Heart right ventricle (tissue), 16 donors: ENCODE data around the gene PCBP4. TPM values are rescaled to one million over a fixed set of nuclear protein-coding genes. Genes with fewer than 3 reads are reported as not detected.

Source experiments
- ATAC-seq, 8 donors: fragments of 200-7000 bp; cut with Tn5 transposase; one replicate each; pipeline ENCODE4 v1.9.1; 2020; ENCODE audit warnings: mild to moderate bottlenecking in 8 of 8, moderate library complexity in 8 of 8, moderate number of reproducible peaks in 1 of 8
- DNase-seq, 2 donors: peaks; one replicate each; pipeline ENCODE4 v3.0.0-alpha.2; 2020
- H3K27ac ChIP-seq, 10 donors: fragments of 200-600 bp; sonication (generic) in 2 of 10; one replicate each; pipeline versions ENCODE4 v1.5.0 to v1.8.0; 2020 to 2022; ENCODE audit warnings: mild to moderate bottlenecking in 3 of 10
- H3K27me3 ChIP-seq, 7 donors: fragments of 200-600 bp; one replicate each; pipeline ENCODE4 v1.8.0; 2021 to 2022; ENCODE audit warnings: mild to moderate bottlenecking in 2 of 7
- H3K36me3 ChIP-seq, 9 donors: fragments of 200-600 bp; sonication (generic) in 1 of 9; one replicate each; pipeline versions ENCODE4 v1.5.0 to v1.8.0; 2020 to 2022; ENCODE audit warnings: mild to moderate bottlenecking in 2 of 9
- H3K4me1 ChIP-seq, 9 donors: fragments of 200-600 bp; sonication (generic) in 1 of 9; one replicate each; pipeline versions ENCODE4 v1.5.0 to v1.8.0; 2020 to 2022; ENCODE audit warnings: mild to moderate bottlenecking in 4 of 9
- H3K4me3 ChIP-seq, 10 donors: fragments of 200-600 bp; sonication (generic) in 2 of 10; one replicate each; pipeline versions ENCODE4 v1.5.0 to v1.8.0; 2020 to 2022; ENCODE audit warnings: mild to moderate bottlenecking in 7 of 10, moderate library complexity in 2 of 10
- H3K9me3 ChIP-seq, 11 donors: fragments of 200-600 bp in 10 of 11; sonication (generic) in 2 of 11; one replicate each; pipeline versions ENCODE4 v1.5.0 to v1.8.0; 2013 to 2022; ENCODE audit warnings: mild to moderate bottlenecking in 2 of 11, control low read depth in 1 of 11, moderate library complexity in 1 of 11
- WGBS, 2 donors: extraction: QIAGEN DNeasy Blood & Tissue Kit; methylation state at CpG; one replicate each; pipeline ENCODE4 v1.1.7; 2013; ENCODE audit warnings: inconsistent platforms in 1 of 2; 5-methylcytosine and 5-hydroxymethylcytosine counted together
- intact Hi-C, 10 donors: fragments of 100-400 bp; cut with DNase I; formaldehyde crosslinking; loops; one replicate each; pipeline versions ENCODE4 v1.11.1 to v1.14.2; 2022
- polyA plus RNA-seq, 2 donors: library from polyadenylated mRNA; stranded (reverse); fragments of 200-250 nt; gene quantifications; one replicate each; pipeline ENCODE4 v1.2.3, GENCODE V29; 2013
- total RNA-seq, 10 donors: library from RNA; stranded (reverse); fragmentation: NEBNext Ultra II Directional in 3 of 10; extraction: Animal tissue kit (Norgen Biotek cat#: 25700) in 3 of 10; gene quantifications; one replicate each; pipeline versions ENCODE4 v1.2.1 to v1.2.4, GENCODE V29; 2021 to 2023
- TF ChIP-seq, protein P1 (sequence below), 9 donors: fragments of 200-600 bp; sonication (generic) in 2 of 9; IDR thresholded peaks; one replicate each; pipeline versions ENCODE4 v1.5.0 to v1.8.0; 2021 to 2022; ENCODE audit warnings: antibody characterized with exemption in 9 of 9, mild to moderate bottlenecking in 5 of 9, moderate library complexity in 1 of 9
- donor health status: Arrhythmogenic right ventricular cardiomyopathy.
- donor health status: ischemic (EF 13 %, LVEDD 7.1; RV severe dilation, severe dysfunction).
- donor health status: healthy with polysubstance abuse.
- donor health status: DM: no; HTN: yes; CAD: no.
- donor health status: DM: no; HTN: no; CAD: no.
- donor health status: ischemic (EF 25% LVEDD 6.9; RV normal size, moderate dysfunction).
- donor health status: ischemic (EF 25% LVEDD 5.7; RV mildly dilated, moderate dysfunction).
- donor health status: healthy.
- donor health status: DM: yes; HTN: yes; CAD: no.
- donor health status: Ischemic cardiomyopathy.
- donor health status: ischemic (EF 35%, LVEDD 5.7; RV mildly dilated, moderate dysfunction).
- donor health status: nonischemic (EF 11% LVEDD 7.7; RV severe dilation, severe dysfunction).
- donor health status: DM: yes; HTN: yes; CAD: no.
- donor health status: PGD.
- donor health status: ischemic (EF 29% LVEDD 5.4; RV normal size, mild dysfunction).
- donor health status: nonischemic (EF 23%, LVEDD 6.1; RV moderate dilation, normal function).

Gene PCBP4
- total and polyA plus RNA-seq, 12 donors = 55.1 to 123 (median 62.2) TPM

DNA sequence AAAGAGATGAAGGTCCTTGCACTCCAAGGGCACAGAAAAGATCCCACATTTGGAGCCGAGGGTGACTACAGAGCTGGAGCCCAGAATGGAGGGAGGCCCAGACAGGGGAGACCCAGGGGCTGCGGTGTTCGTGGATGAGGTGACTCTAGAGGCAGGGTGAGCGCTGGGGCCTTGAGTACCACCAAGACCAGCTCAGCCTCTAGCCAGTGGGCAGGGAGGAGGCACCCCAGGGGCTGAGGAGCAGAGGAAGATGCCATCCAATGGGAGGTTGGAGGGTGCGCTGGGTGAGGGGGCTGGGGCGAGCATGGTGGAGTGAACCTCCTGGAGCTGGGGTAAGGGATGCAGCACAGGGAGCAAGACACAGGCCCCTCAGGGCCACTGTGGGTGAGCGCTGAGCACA lies 38.8 kb downstream of the PCBP4 start:
- WGBS, 2 donors = 92 to 93% methylated on average over 7 of the region's 7 CpGs
- intact Hi-C loops = no loop called here
- H3K9me3 ChIP-seq = no peaks in the 10 kb centered on the region
- peaks cover 0 to 18% (median 2%) of the 10 kb centered on the region in 9 donors for H3K36me3 ChIP-seq
- ATAC-seq (peak in 2 of 8 donors; percentile 22 to 25), DNase-seq (no peak)
- TF ChIP-seq, protein P1, sequence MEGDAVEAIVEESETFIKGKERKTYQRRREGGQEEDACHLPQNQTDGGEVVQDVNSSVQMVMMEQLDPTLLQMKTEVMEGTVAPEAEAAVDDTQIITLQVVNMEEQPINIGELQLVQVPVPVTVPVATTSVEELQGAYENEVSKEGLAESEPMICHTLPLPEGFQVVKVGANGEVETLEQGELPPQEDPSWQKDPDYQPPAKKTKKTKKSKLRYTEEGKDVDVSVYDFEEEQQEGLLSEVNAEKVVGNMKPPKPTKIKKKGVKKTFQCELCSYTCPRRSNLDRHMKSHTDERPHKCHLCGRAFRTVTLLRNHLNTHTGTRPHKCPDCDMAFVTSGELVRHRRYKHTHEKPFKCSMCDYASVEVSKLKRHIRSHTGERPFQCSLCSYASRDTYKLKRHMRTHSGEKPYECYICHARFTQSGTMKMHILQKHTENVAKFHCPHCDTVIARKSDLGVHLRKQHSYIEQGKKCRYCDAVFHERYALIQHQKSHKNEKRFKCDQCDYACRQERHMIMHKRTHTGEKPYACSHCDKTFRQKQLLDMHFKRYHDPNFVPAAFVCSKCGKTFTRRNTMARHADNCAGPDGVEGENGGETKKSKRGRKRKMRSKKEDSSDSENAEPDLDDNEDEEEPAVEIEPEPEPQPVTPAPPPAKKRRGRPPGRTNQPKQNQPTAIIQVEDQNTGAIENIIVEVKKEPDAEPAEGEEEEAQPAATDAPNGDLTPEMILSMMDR (IDR thresholded peaks at IDR 0.05) = no peak
- H3K4me3 ChIP-seq = no peak overlapping the region
- no peaks in the 10 kb centered on the region for H3K27me3 ChIP-seq
- no peaks in the 10 kb centered on the region for H3K4me1 ChIP-seq
- no peak overlapping the region for H3K27ac ChIP-seq

DNA sequence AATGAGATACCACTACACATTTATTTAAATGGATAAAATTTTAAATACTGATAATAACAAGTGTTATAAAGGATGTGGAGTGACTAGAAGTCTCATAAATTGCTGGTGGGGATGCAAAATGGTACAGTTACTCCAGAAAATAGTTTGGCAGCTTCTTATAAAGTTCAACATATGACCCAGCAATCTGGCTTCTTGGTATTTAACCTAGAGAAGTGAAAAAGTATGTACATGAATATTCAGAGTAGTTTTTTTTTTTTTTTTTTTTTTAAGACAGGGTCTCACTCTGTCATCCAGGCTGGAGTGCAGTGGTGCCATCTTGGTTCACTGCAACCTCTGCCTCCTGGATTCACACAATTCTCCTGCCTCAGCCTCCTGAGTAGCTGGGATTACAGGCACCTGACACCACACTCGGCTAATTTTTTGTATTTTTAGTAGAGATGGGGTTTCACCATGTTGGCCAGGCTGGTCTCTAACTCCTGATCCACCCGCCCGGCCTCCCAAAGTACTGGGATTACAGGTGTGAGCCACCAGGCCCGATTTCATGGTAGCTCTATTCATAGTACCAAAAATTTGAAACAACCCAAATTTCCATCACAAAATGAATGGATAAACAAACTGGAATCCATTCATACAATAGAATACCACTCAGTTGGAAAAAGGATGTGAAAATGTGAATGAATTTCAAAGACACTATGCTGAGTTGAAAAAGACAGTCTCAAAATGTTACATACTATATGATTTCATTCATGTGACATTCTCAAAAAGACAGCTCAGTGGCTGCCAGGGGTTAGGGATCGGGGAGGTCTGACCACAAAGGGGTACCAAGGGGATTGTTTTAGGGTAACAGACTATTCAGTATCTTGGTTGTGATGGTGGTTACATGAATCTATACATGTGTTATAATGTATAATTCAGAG lies 39.9 kb downstream of the PCBP4 start:
- no peak overlapping the region for H3K4me3 ChIP-seq

DNA sequence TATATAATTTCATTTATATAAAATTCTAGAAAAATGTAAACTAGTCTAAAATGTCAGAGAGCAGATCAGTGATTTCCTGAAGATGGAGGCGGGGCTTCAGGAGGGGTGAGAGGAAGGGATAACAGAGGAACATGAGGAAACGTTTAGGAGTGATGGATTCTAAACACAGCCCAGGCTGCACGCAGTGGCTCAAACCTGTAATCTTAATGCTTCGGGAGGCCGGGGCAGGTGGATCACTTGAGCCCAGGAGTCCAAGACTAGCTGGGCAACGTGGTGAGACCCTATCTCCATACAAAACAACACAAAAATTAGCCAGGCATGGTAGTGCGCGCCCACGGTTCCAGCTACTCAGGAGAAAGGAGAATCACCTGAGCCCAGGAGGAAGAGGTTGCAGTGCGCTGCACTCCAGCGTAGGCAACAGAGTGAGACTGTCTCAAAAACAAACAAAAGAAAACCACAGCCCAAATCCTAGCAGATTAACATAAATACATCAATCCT lies 46.1 kb downstream of the PCBP4 start:
- intact Hi-C loops = no loop called here
- 77 to 82% methylated on average over 11 of the region's 11 CpGs for WGBS, 2 donors

More for the DNA sequence above, 39.9 kb downstream of the PCBP4 start:
- whole genome bisulfite sequencing, 2 donors = 89 to 91% methylated on average over 5 of the region's 5 CpGs
- TF ChIP-seq, protein P1 (IDR thresholded peaks at IDR 0.05) = no peak
- Histone ChIP-seq H3K27ac (no peak overlapping the region), H3K4me1 (no peaks in the 10 kb centered on the region), H3K9me3 (no peaks in the 10 kb centered on the region), H3K27me3 (no peaks in the 10 kb centered on the region), H3K36me3 (peaks cover 0 to 7% (median 0%) of the 10 kb centered on the region in 9 donors)
- ATAC-seq (no peak), DNase-seq (no peak)
- intact Hi-C loops = no loop called here

DNA sequence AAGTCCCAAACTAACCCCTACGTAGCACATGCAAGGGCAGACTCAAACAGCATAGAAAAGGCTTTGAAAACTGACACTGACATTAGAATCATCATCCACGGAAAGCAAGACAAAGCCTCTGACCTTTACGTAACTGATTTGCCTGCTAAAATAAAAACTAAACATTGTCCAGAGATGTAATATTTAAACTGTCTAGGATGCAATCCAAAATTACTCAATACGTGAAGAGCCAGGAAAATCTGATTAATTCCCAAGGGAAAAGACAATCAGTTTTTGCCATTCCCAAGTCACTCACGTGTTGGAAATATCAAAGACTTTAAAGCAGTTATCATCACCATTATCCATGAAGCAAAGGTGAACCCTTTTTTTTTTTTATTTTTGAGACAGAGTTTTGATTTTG lies 50.8 kb downstream of the PCBP4 start:
- Histone ChIP-seq H3K36me3 (no peaks in the 10 kb centered on the region), H3K9me3 (no peaks in the 10 kb centered on the region), H3K27me3 (no peaks in the 10 kb centered on the region), H3K4me3 (no peak overlapping the region), H3K27ac (no peak overlapping the region), H3K4me1 (no peaks in the 10 kb centered on the region)
- WGBS, 2 donors = 53 to 55% methylated on average over 5 of the region's 5 CpGs
- DNase-seq (no peak), ATAC-seq (no peak)
- intact Hi-C loops = no loop called here
- TF ChIP-seq, protein P1 (IDR thresholded peaks at IDR 0.05) = no peak

More for the DNA sequence above, 46.1 kb downstream of the PCBP4 start:
- no peak for ATAC-seq
- H3K4me3 ChIP-seq = no peak overlapping the region
- TF ChIP-seq, protein P1 (IDR thresholded peaks at IDR 0.05) = no peak
- no peak for DNase-seq
- H3K9me3 ChIP-seq = no peaks in the 10 kb centered on the region
- no peaks in the 10 kb centered on the region for H3K36me3 ChIP-seq
- no peaks in the 10 kb centered on the region for H3K4me1 ChIP-seq
- H3K27me3 ChIP-seq = no peaks in the 10 kb centered on the region
- H3K27ac ChIP-seq = no peak overlapping the region
